HS-27A (cell line): Measurements from ENCODE around the gene TAS2R1.

Experiments
- DNase-seq: peaks from one replicate; pipeline ENCODE4 v3.0.0-alpha.2; 2012; ENCODE audit warnings: low read depth, missing footprints

The TAS2R1 gene

DNA sequence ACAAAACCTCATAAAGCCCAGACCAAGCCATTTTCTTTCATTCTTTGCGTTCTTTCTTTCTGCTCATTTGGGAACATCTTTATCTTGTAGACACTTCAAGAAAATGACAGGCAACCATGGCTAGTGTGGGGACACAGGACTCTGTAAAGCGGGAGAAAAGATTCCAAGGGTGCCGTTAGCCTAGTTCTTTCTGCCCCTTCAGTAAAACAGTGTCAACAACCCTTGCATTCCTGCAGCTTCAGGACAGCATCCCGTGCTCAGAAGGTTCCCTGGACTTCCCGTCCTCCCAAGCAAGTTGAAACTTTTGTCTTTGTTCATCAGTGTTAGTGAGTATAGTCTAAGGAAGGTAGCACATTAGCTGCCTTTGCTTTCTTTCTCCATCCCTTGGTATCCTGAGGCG, 41.9 kb downstream of the TAS2R1 start:
- no peak for DNase-seq

DNA sequence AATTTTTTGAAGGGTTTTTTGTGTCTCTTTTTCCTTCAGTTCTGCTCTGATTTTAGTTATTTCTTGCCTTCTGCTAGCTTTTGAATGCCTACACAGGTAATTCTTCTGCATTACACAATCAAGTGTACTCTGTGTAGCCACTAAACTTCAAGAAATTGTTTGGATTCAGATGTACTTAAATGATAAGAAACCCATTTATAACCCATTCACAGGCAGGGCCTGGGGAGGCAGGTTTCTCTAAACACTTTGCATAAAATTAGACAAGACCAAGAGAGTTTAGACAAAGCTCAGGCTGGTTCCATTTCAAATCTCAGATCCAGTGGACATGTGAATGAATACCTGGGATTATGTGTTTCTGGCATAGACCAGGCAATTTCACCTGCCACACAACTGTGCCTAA, 43.0 kb downstream of the TAS2R1 start:
- no peak for DNase-seq

DNA sequence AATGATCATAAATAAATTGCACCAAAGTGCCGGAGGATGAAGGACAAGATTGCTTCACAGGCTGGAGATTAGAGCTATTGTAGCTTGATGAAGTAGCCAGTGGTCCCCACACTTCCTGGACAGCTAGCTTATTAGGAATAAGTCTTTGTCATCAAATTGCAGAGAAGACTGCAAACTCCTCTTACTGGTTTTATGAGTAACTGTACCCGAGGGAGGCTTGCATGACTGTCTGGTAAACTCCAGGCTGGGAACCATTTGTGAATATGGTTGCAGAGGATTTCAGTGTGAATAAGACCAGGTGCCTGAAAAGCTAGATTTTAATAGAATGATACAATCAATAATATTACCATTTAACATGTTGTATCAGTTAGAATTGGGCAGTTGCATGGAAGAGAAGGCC, 47.7 kb downstream of the TAS2R1 start:
- no peak for DNase-seq
